Liver (tissue), 3 donors: ENCODE measurements around the gene SLC37A2.

Experiments
- ATF3 ChIP-seq: IDR thresholded peaks from 2 replicates; pipeline ENCODE4 v1.6.1; 2016; ENCODE audit warnings: antibody characterized with exemption
- CTCF ChIP-seq: fragments of 150-350 bp; IDR thresholded peaks from 2 replicates; pipeline ENCODE4 v1.5.1; 2017; ENCODE audit warnings: improper control_type of control experiment, low read depth, low read length; ENCODE audit not compliant: missing input control
- JUND ChIP-seq, 2 donors: IDR thresholded peaks; 2 replicates each; pipeline ENCODE4 v1.6.1; 2016; ENCODE audit warnings: antibody characterized with exemption in 2 of 2
- RAD21 ChIP-seq, 2 donors: IDR thresholded peaks; 2 replicates each; pipeline ENCODE4 v1.6.1; 2016; ENCODE audit warnings: antibody characterized with exemption in 2 of 2, mild to moderate bottlenecking in 2 of 2
- REST ChIP-seq: IDR thresholded peaks from 2 replicates; pipeline ENCODE4 v1.6.1; 2016; ENCODE audit warnings: antibody characterized with exemption, mild to moderate bottlenecking
- RXRA ChIP-seq, 2 donors: IDR thresholded peaks; 2 replicates each; pipeline ENCODE4 v1.6.1; 2017 to 2018; ENCODE audit warnings: antibody characterized with exemption in 2 of 2, mild to moderate bottlenecking in 1 of 2
- TAF1 ChIP-seq: conservative IDR thresholded peaks from 2 replicates; pipeline ENCODE4 v1.6.1; 2016; ENCODE audit warnings: antibody characterized with exemption, mild to moderate bottlenecking
- donor health status: healthy.
- donor health status: healthy.

GRCh38 chr11:125074511-125075241, 11.6 kb downstream of the SLC37A2 start:
- TF ChIP-seq CTCF (no peak), JUND (IDR thresholded peaks at IDR 0.05) (no peak), TAF1 (no peak), REST (no peak), ATF3 (no peak), RXRA (IDR thresholded peaks at IDR 0.05) (no peak), RAD21 (IDR thresholded peaks at IDR 0.05) (no peak)
